GM21717 (cell line): ENCODE measurements around the gene RFX2.
"Not testable (repeated sequence)": the region's sequence is repeated elsewhere in the genome, so short reads cannot be mapped to it uniquely, and the experiment has no call there.

Source experiments
- ATAC-seq: cut with Tn5 transposase; IDR thresholded peaks from one replicate; pipeline ENCODE4 v1.9.1; 2021; ENCODE audit warnings: mild to moderate bottlenecking, moderate library complexity; ENCODE audit not compliant: unreplicated experiment

Gene RFX2

DNA sequence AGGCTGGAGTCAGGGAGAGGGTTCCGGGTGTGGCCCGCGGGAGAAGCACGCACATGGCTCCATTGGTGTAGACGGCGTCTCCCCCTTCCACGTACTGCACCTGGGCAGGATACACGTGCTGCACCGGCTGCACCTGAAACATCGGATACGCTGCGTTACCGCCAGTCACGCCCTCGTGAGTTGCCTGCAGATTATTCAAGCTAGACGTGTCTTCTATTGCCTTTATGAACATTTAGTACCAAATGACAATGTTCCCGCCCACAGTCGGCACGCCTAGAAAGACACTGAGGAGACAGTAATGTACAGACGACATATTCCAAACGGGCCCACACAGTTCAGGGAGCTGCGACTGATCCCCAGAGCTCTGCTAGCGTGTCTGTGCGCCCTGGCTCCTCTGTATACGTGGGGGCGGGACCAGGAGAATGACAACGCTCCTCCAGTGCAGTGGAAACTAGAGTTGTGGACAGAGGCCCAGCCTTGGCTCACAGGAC is 68.3 kb downstream of the RFX2 start:
- no peak for ATAC-seq

DNA sequence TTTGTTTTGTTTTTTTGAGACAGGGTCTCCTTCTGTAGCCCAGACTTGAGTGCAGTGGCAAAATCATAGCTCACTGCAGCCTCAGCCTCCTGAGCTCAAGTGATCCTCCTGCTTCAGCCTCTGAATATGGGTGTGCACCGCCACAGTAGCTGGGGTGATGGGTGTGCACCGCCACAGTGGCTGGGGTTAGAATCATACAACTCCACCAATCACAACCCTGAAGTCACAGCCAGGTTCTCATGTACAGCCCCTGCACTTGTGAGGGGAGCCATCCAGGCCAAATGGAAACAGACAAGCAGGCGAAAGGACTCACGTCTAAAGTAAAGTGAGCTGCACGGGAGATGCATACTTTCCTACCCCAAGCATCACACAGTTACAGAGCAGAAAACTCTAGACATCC is 69.2 kb downstream of the RFX2 start:
- ATAC-seq: no peak

DNA sequence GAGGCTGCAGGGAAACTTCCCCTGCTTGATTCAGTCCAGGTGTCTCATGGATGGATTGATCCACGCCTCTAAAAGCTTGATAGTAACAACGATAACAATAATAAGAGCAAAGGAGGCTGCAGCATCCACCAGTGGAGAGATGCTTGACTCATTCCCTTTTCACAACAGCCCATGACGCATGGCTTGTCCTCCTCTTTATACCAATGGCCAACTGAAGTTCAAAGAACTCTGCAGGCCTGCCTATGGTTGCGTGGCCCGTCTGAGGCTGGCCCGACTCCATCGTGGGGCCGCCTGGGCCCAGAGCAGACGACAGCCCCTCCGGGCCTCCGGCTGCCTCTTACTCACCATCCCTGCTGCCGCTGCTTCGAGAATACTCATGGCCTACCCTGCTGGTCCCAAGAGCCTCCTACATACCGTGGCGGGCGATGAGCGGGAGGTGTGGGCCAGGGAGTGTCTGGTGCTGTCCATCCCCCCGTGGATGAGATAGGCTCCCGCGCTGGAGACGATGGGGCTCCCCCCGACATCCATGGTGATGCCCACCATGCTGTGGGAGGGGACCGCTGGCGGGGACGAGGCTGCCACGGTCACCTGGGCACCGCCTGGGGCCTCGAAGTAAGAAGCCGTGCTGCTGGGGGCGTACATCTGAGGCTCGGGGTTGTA is 70.6 kb downstream of the RFX2 start:
- ATAC-seq: no peak

DNA sequence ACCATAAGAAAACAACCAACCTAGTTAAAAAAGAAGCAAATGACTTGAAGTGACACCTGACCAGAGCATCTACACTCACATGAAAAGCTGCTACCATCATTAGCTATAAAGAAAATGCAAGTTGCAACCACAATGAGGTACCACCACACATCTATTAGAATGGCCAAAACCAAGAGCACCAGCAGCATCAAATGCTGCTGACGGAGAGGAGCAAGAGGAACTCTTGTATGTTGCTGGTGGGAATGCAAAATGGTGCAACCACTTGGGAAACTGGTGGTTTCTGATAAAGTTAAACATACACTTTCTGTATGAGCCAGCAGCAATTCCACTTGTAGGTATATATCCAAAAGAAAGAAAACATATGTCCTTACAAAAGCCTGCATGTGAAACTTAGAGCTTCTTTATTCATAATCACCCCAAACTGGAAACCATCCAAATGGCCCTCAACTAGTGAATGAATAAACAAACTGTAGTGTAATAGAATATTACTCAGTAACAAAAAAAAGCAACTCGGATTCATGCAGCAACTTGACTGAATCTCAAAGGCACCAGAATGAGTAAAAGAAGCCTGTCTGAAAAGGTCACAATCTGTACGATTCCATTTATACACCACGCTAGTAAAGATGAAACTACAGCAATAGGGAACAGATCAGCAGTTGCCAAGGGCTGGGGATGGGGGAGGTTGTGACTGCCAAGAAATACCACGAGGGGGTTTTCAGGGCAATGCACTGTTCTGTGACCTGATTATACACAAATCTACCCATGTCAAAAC is 71.5 kb downstream of the RFX2 start:
- no peak for ATAC-seq

DNA sequence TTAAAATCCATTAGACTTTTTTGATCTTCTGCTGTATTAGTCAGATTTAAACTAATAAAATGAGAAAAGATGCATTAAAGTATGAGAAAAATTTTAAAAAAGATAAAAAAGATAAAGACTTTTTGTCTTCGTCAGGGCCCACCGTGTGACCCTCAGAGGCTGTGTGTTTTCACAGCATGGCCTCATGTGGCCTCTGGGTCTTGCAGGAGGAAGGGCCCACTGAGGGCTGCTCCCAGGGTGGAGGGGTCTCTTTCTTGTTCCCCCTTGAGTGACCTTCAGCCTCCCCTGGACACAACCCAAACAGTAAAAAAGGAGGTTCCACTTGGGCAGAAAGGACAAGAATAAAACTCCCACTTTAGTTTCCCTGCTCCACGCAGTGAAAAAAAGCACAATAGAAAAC is 75.3 kb downstream of the RFX2 start:
- ATAC-seq: no peak

DNA sequence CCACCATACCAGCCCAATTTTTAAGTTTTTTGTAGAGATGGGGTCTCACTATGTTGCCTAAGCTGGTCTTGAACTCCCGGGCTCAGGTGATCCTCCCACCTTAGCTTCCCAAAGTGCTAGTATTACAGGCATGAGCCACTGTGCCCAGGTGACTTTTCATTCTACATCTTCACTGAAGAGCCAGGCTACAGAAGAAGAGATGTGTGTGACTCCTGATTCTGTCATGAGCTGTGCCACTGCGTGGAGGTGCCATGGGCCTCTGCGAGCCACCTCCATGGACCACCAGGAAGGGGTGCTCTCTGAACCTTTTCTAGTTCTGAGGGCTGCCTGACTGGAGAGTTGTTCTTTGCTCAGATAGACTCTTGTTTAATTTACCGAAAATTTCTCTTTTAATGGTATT is 75.8 kb downstream of the RFX2 start:
- no peak for ATAC-seq

DNA sequence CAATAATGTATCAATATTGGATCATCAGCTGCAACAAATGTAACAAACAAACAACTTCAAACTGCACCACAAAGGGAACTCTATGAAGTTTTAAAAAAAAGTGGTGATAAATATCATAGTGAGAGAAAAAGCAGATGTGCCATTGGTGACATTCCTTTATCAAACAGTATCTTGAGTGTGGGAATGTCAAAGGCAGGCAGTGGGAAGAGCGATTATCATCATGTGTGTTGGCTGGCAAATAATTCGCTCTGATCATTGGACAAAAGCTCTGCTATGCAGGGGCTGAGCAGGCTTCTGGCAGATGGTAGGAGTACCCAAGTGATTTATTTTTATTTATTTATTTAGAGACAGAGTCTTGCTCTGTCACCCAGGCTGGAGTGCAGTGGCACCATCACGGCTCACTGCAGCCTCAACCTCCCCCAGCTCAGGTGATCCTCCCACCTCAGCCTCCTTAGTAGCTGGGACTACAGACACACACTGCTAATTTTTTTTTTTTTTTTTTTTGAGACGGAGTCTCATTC is 76.5 kb downstream of the RFX2 start:
- ATAC-seq: no peak

DNA sequence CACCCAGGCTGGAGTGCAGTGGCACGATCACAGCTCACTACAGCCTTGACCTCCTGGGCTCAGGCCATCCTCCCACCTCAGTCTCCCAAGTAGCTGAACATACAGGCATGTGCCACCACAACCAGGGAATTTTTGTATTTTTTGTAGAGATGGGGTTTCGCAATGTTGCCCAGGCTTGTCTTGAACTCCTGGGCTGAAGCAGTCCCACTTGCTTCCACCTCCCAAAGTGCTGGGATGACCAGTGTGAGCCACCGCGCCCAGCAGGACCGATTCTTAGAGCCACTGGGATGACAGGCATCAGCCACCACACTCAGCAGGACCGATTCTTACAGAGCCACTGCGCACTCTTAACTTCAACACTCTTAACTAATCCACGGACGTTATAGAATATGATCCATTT is 77.5 kb downstream of the RFX2 start:
- no peak for ATAC-seq

DNA sequence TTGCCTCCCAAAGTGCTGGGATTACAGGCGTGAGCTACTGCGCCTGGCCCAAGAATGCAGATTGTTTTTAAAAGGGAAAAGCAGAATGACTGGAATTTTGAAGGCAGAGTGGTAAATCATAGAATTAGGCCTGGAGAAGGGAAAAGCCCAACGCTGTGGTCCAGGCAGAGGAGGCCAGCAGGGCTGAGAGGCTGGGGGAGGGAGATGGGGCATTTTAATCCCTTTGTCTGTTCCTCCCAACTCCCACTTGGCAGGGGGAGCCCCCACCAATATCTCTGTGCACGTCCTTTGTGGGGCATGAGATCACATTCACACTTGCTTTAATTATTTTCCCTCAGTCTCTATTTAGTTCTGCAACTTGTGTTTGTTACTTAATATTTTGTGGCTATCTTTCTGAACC is 77.9 kb downstream of the RFX2 start:
- ATAC-seq: no peak

DNA sequence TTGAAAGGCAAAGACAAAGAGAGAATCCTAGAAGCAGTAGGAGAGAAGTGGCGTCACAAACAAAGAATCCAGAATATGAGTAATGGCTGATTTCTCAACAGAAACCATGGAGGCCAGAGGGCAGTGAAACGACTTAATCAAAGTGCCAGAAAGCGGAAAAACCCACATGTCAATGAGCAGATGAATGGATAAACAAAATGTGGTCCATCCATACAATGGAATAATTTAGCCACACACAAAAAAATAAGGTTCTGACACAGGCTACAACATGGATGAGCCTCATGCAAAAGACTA is 80.1 kb downstream of the RFX2 start:
- no peak for ATAC-seq

DNA sequence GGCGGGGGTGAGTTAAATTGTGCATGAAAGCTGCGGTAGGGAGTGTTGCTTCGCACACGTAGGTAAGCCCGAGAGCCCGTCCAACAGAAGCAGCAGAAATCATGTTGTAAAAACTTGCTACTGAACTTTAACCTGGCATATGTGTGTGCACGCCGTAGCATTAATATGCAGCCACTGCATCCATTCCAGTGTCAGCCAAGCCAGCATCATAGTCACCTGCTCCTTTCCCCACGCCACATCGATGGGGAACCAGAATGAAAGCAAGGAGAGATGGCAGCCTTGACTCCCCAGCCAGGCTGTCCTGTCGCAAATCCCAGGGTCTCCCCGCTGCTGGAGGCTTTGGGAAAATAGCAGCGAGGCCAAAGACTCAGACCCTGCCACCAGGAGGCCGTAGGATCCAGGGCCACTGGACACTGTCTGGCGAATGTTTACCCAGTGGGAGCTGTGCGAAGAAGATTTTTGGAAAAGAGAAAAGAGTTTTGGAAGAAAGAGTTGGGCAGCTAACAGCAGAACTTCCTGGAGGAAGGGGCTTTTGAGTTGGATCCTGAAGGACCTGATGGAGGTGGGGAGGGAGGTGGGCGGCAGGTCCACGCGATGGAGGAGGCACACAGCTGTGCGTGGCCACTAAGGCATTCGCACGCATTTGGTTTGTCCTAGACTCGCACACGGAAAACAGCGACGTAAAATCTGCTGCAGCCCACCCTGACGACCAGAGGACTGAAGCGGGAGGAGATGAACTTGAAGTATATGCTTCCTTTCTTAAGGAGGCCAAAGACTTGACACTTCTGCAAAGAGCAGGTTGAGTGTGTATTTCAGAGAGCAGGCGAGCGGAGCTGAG is 83.7 kb downstream of the RFX2 start:
- no peak for ATAC-seq

DNA sequence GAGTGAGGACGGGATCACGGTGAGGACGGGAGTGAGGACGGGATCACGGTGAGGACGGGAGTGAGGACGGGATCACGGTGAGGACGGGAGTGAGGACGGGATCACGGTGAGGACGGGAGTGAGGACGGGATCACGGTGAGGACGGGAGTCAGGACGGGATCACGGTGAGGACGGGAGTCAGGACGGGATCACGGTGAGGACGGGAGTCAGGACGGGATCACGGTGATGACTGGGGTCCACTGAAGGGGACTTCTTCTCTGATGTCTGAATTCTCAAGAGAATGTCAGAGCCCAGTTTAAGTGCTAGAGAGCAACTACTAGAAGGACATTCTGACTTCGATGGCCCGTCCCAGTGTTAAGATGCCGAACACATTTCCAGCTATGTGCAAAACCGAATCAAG is 85.5 kb downstream of the RFX2 start:
- not testable (repeated sequence) for ATAC-seq

DNA sequence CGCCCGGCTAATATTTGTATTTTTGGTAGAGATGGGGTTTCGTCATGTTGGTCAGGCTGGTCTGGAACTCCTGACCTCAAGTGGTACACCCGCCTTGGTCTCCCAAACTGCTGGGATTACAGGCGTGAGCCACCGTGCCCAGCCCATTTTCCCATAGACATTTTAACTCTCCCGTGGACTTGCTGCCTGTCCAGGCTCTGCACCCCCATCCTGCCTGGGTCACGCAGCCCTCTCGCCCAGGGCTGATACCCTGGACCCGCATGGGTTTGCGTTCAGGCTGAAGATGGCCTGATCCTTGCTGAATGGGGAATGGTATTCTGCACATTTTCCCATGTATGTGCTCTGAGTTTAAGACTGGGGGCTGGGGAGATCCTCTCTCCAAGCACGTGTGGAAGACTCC is 86.4 kb downstream of the RFX2 start:
- ATAC-seq: no peak

DNA sequence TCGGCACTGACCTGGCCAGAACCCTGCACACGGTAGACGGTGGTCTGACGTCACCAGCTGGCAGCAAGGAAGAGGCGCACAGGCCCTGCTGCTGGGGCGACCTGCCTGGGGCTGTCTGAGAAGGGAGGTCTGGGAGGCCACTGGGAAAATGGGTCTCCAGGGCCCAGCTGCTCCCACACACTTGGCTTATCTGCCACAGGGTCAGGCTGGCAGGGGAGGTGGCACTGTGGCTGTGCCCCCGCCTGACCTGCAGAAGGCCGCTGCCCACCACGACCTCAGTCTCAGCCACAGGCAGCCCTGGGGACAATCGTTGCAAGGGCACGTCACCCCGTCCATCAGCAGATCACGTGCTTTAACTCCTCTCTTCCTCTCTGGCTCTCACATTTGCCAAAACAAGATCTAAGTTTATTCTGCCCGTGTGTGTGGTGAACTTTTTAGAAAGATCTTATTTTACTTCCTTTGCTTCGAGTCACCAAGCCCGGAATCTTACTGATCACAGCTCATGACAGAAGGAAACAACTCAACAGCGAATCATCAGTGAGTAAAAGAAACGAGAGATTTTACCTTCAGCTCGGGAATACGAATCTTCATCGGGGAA is 87.1 kb downstream of the RFX2 start:
- ATAC-seq: no peak

DNA sequence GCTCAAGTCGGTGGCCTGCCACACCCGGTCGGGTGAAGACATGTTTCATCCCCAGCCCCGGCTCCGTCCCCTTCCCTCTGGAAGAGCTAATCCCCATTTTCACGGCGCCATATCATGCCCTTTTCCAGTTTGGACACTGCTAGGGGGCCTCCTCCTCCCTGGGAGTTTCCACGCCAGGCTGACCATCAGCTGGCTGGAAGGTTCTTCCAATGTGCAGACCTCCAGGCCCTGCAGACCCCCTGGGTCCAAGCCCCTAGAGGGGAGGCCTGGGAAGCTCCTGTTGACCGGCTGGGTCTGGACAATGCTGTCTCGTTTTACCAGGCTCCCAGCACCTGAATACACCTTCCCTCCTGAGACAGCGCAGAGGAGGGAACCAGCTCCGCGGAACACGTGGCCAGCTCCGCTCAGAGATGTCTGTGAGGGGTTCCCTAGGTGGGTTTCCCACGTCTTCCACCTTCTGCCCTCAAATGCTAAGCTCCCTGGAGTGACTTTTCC is 87.7 kb downstream of the RFX2 start:
- no peak for ATAC-seq

DNA sequence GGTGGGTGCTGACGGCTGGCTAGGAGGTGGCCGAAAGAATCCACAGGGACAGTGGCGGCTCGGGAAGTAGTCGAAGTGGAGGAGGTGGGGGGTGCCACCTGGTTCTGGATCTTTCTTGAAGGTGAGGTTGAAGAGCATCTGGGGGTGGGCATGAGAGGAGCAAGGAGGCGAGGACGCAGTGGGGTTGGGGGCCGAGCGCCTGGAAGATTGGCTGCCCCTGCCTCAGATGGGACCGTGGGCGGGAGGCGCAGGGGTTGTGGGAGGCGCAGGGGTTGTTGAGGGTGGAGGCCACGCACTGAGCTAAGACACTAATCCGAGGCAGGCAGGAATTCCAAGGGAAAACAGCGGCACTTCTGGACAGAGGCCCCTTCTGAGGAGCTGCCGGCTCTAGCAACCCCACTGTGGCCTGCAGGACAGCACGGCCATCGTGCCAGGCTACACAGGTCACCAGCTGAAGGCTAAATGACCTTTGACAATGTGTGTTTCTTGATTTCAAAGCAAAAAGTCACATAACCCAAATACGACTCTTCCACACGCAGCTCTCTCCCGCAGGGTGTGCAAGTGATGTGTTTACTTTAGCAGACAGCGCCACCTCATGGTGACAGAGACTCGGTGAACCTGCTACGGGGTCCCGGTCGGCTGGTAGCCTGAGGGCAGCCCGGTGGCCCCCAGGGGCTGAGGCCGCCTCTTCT is 88.3 kb downstream of the RFX2 start:
- ATAC-seq: no peak

DNA sequence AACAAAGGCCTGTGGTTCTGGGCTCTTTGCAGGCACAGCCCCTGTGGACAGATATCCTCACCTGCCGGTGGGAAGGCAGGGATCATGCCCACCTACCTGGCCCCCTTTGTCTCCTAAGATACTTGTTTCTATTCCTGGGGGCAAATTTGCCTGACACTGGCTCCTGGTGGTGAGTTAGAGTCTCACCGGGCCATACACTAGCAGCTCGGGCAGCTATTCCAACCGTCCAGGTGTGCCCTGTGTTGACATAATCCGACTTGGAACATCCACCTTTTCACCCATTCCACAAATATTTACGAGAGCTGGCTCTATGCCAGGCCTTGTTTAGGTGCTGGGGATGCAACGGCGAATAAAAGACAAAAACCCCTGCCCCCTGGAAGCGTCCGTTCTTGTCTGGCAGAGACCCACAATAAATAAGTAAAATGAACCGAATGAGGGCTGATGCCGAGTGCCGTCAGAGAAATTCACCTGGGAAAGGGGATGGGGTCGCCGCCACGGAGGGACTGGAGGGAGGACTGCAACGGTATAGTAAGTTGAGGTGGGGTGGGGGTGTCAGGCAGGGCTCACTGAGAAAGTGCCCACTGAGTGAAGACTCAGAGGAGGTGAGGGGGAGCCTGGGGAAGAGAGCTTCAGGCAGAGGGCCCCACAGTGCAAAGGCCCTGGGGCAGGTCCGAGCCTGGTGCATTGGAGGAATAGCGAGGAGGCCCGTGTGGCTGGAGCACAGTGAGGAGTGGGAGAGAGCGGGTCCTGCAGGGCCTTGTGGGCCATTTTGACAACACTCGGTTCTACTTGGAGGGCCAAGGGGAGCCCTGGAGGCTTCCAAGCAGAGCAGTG is 89.1 kb downstream of the RFX2 start:
- ATAC-seq: no peak

DNA sequence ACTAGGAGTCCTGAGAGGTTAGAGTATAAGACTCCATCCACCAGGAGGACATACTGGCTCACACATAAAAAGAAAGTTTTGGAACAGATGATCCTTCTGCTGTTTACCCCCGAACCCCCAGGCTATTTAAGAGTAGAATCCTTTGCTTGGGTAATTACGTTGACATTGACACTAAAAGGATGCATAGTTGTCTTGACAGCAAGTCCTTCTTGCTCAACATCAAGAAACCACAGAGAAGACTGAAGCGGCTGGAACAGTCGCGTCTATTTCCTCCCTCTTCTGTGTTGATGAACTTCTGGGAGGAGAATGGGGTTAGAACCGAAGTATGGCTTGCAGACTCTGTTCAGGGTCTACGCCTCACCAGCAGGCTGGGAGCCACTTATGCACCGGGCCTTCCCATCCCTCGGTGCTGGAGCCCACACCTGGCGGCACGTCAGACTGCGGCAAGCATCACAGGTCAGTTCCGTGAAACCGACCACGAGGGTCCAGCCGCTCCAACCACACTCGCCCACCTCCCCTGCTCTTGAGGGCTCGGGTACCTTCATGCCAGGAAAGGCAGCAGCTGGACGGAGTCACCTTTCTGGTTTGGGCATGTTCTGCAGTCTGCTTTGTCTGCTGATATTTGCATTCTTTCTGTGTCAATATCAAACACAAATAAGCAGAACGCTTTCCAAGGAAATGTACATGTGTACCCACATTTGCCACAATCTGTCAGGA is 90.0 kb downstream of the RFX2 start:
- no peak for ATAC-seq

DNA sequence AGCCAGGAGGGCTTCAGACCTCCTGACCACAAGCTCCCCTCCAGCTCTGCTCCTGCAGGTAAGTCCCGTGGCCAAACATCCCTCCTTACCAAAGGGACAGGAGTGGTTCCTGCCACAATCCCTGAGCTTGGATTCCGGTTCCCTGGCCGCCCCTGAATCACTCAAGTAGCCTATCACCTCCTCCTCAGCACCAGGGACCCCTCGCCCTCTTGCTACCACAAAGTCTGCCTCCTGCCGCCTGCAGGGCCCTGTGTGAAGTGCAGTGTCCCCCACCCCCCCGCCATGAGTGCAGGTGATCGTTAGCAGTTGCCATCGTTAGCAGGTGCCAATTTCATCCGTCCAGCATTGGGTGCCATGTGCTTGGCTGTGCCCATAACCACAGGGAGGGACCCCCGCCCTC is 91.5 kb downstream of the RFX2 start:
- no peak for ATAC-seq
